ENCODE data around the gene VEGFA.

DNA sequence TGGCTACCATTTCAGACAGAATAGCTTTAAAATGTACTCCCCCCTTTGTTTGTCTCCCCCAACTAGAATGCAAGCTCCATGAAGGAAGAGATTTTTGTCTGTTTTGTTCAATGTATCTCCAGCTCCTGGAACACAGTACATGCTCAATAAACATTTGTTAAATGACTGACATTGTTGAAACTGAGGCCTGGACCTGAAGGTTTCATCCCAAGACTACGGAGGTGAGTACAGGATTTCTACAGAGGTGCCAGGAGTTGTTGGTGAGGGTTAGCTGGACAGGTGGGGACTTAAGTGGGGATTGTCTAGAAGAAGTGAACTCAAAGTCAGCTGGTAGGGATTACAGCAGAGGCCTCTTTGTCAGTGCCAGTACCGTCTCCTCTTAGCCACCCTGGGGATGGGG is 19.4 kb downstream of the VEGFA start:
- no peak for TF ChIP-seq POLR2A (IDR thresholded peaks at IDR 0.05)
- TF ChIP-seq, protein P1, sequence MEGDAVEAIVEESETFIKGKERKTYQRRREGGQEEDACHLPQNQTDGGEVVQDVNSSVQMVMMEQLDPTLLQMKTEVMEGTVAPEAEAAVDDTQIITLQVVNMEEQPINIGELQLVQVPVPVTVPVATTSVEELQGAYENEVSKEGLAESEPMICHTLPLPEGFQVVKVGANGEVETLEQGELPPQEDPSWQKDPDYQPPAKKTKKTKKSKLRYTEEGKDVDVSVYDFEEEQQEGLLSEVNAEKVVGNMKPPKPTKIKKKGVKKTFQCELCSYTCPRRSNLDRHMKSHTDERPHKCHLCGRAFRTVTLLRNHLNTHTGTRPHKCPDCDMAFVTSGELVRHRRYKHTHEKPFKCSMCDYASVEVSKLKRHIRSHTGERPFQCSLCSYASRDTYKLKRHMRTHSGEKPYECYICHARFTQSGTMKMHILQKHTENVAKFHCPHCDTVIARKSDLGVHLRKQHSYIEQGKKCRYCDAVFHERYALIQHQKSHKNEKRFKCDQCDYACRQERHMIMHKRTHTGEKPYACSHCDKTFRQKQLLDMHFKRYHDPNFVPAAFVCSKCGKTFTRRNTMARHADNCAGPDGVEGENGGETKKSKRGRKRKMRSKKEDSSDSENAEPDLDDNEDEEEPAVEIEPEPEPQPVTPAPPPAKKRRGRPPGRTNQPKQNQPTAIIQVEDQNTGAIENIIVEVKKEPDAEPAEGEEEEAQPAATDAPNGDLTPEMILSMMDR (IDR thresholded peaks at IDR 0.05) = no peak
